Colonic mucosa (tissue), 4 donors: ENCODE results near the gene PTPRN2. TPM values are rescaled to one million over a fixed set of nuclear protein-coding genes. Genes with fewer than 3 reads are reported as not detected.

Experiments
- DNase-seq: peaks from one replicate; pipeline ENCODE4 v3.0.0-alpha.2; 2020
- H3K27ac ChIP-seq: fragments of 200-600 bp; one replicate; pipeline ENCODE4 v1.8.0; 2021
- H3K27me3 ChIP-seq: fragments of 200-600 bp; one replicate; pipeline ENCODE4 v1.8.0; 2021
- H3K36me3 ChIP-seq: fragments of 200-600 bp; one replicate; pipeline ENCODE4 v1.8.0; 2021
- H3K4me1 ChIP-seq: fragments of 200-600 bp; one replicate; pipeline ENCODE4 v1.8.0; 2021; ENCODE audit warnings: mild to moderate bottlenecking
- H3K4me3 ChIP-seq: fragments of 200-600 bp; one replicate; pipeline ENCODE4 v1.8.0; 2021
- H3K9ac ChIP-seq, 2 donors: one replicate each; pipeline ENCODE4 v1.7.0; 2013; ENCODE audit warnings: control low read depth in 2 of 2, low read depth in 2 of 2, low read length in 2 of 2
- H3K9me3 ChIP-seq: fragments of 200-600 bp; one replicate; pipeline ENCODE4 v1.8.0; 2021
- CTCF ChIP-seq: fragments of 200-600 bp; IDR thresholded peaks from one replicate; pipeline ENCODE4 v1.8.0; 2022; ENCODE audit warnings: antibody characterized with exemption, mild to moderate bottlenecking
- intact Hi-C: fragments of 100-400 bp; cut with DNase I; formaldehyde crosslinking; loops from one replicate; pipeline ENCODE4 v1.14.1; 2022
- total RNA-seq, 2 donors: library from RNA; stranded (reverse); fragmentation: NEBNext Ultra II Directional in 1 of 2; extraction: Animal tissue kit (Norgen Biotek cat#: 25700) in 1 of 2; gene quantifications; one replicate each; pipeline ENCODE4 v1.2.1, GENCODE V29; 2021
- donor health status: healthy.
- donor health status: DM: no; HTN: no; CAD: no.
- donor health status: DM: no; HTN: no; CAD: no.

PTPRN2 gene
- total RNA-seq, 2 donors from 2014 or later, result 14.7 to 21.6 TPM

- no peaks in the 10 kb centered on the region for H3K9me3 ChIP-seq
- no peak for DNase-seq
- H3K36me3 ChIP-seq, result no peaks in the 10 kb centered on the region
- H3K27me3 ChIP-seq, result no peaks in the 10 kb centered on the region
- intact Hi-C loops, result no loop called here
- H3K27ac ChIP-seq, result no peak overlapping the region
- H3K9ac ChIP-seq, result no peak overlapping the region
- no peaks in the 10 kb centered on the region for H3K4me1 ChIP-seq
- H3K4me3 ChIP-seq, result no peak overlapping the region
- no peak for TF ChIP-seq CTCF
These were observed 458.3 kb downstream of the PTPRN2 start for GRCh38 chr7:158129037-158130022.

GRCh38 chr7:158128572-158128971 is 459.1 kb downstream of the PTPRN2 start:
- no peak for TF ChIP-seq CTCF
- Histone ChIP-seq H3K9me3 (no peaks in the 10 kb centered on the region), H3K27ac (no peak overlapping the region), H3K4me3 (no peak overlapping the region), H3K9ac (no peak overlapping the region), H3K27me3 (no peaks in the 10 kb centered on the region), H3K36me3 (no peaks in the 10 kb centered on the region), H3K4me1 (no peaks in the 10 kb centered on the region)
- no peak for DNase-seq
- intact Hi-C loops, result no loop called here

GRCh38 chr7:158127241-158127640 is 460.4 kb downstream of the PTPRN2 start:
- Histone ChIP-seq H3K27ac (no peak overlapping the region), H3K4me3 (no peak overlapping the region), H3K9ac (no peak overlapping the region), H3K4me1 (no peaks in the 10 kb centered on the region), H3K9me3 (no peaks in the 10 kb centered on the region), H3K36me3 (no peaks in the 10 kb centered on the region), H3K27me3 (no peaks in the 10 kb centered on the region)
- DNase-seq, result no peak
- TF ChIP-seq CTCF, result no peak
- intact Hi-C loops, result no loop called here

GRCh38 chr7:158126661-158127060 is 461.0 kb downstream of the PTPRN2 start:
- no peak for TF ChIP-seq CTCF
- no peak for DNase-seq
- no peaks in the 10 kb centered on the region for H3K4me1 ChIP-seq
- H3K4me3 ChIP-seq, result no peak overlapping the region
- H3K36me3 ChIP-seq, result no peaks in the 10 kb centered on the region
- H3K27ac ChIP-seq, result no peak overlapping the region
- H3K27me3 ChIP-seq, result no peaks in the 10 kb centered on the region
- intact Hi-C loops, result no loop called here
- H3K9ac ChIP-seq, result no peak overlapping the region
- H3K9me3 ChIP-seq, result no peaks in the 10 kb centered on the region

- intact Hi-C loops, result no loop called here
- no peaks in the 10 kb centered on the region for H3K4me1 ChIP-seq
- no peak for TF ChIP-seq CTCF
- no peak overlapping the region for H3K9ac ChIP-seq
- no peaks in the 10 kb centered on the region for H3K9me3 ChIP-seq
- H3K27ac ChIP-seq, result no peak overlapping the region
- no peak overlapping the region for H3K4me3 ChIP-seq
- no peaks in the 10 kb centered on the region for H3K36me3 ChIP-seq
- no peaks in the 10 kb centered on the region for H3K27me3 ChIP-seq
- no peak for DNase-seq
These were observed 461.9 kb downstream of the PTPRN2 start for GRCh38 chr7:158125721-158126120.
